Transverse colon (tissue), 4 donors: ENCODE measurements around the gene OR51M1.
"Not testable (repeated sequence)": the region's sequence is repeated elsewhere in the genome, so short reads cannot be mapped to it uniquely, and the experiment has no call there.

Source experiments
- CTCF ChIP-seq, 5 experiments: fragments of 200-600 bp in 3 of 5; fragments of 450-650 bp in 2 of 5; sonication (generic) in 3 of 5; IDR thresholded peaks; 1 replicate in 2 of 5; 2 replicates in 3 of 5; pipeline ENCODE4 v1.5.1; 2016 to 2017; ENCODE audit warnings: antibody characterized with exemption in 5 of 5, inconsistent platforms in 3 of 5, mild to moderate bottlenecking in 2 of 5, moderate library complexity in 1 of 5
- EP300 ChIP-seq: sonication (generic); formaldehyde crosslinking; IDR thresholded peaks from one replicate; pipeline ENCODE4 v1.6.1; 2017; ENCODE audit warnings: antibody characterized with exemption, low read depth
- POLR2A ChIP-seq: fragments of 450-650 bp; IDR thresholded peaks from one replicate; pipeline ENCODE4 v1.6.1; 2016; ENCODE audit warnings: antibody characterized with exemption, mild to moderate bottlenecking, moderate library complexity
- POLR2AphosphoS5 ChIP-seq, 3 donors: sonication (generic); formaldehyde crosslinking; IDR thresholded peaks; one replicate each; pipeline ENCODE4 v1.6.1; 2016; ENCODE audit warnings: antibody characterized with exemption in 3 of 3

- not testable (repeated sequence) for TF ChIP-seq POLR2AphosphoS5 (IDR thresholded peaks at IDR 0.05); CTCF (IDR thresholded peaks at IDR 0.05); POLR2A; EP300
These were observed 46.4 kb upstream of the OR51M1 start for GRCh38 chr11:5337253-5337652.
